A673 (cell line): Measurements from ENCODE around the gene METTL1. TPM values are rescaled to one million over a fixed set of nuclear protein-coding genes. Genes with fewer than 3 reads are reported as not detected.

ENCODE experiments used
- BruUV-seq: library from RNA; stranded (reverse); fragments of 400-500 nt; replicated peaks from 2 replicates; lab custom pipeline; 2021; lab: Mats Ljungman, UMichigan
- CTCF ChIA-PET: fragments of 300-600 bp; sonication (Branson Sonifier 250); formaldehyde crosslinking; loops from one replicate; lab custom pipeline; 2022; ENCODE audit warnings: antibody characterized with exemption; lab: Charles Lee
- POLR2A ChIA-PET: fragments of 300-600 bp; sonication (Branson Sonifier 250); formaldehyde crosslinking; loops from one replicate; lab custom pipeline; 2022; ENCODE audit warnings: antibody characterized with exemption; ENCODE audit not compliant: low non-redundant PET; lab: Charles Lee
- DNase-seq: peaks from one replicate; pipeline ENCODE4 v3.0.0-alpha.2; 2015; ENCODE audit warnings: low spot score
- H3K27ac ChIP-seq: fragments of 200-600 bp; sonication (generic); 2 replicates; pipeline ENCODE4 v1.5.1; 2016; ENCODE audit warnings: mixed run types, low read depth, mild to moderate bottlenecking, mixed read lengths, antibody characterized with exemption, low read length; ENCODE audit not compliant: poor library complexity, severe bottlenecking
- H3K27me3 ChIP-seq: fragments of 200-600 bp; sonication (generic); replicated peaks from 2 replicates; pipeline ENCODE4 v1.6.1; 2017; ENCODE audit warnings: mixed run types, low read depth, mild to moderate bottlenecking, mixed read lengths, antibody characterized with exemption, low read length; ENCODE audit not compliant: insufficient read depth, poor library complexity
- H3K36me3 ChIP-seq: fragments of 200-600 bp; sonication (generic); 2 replicates; pipeline ENCODE4 v1.6.1; 2016; ENCODE audit warnings: mixed run types, mild to moderate bottlenecking, mixed read lengths, antibody characterized with exemption, low read length; ENCODE audit not compliant: insufficient read depth, poor library complexity, severe bottlenecking
- H3K4me1 ChIP-seq: fragments of 200-600 bp; sonication (generic); 2 replicates; pipeline ENCODE4 v1.6.1; 2017; ENCODE audit warnings: mixed run types, mild to moderate bottlenecking, mixed read lengths, antibody characterized with exemption, low read length; ENCODE audit not compliant: insufficient read depth, poor library complexity, severe bottlenecking
- H3K4me3 ChIP-seq: fragments of 200-600 bp; sonication (generic); 2 replicates; pipeline ENCODE4 v1.5.1; 2016; ENCODE audit warnings: low read depth, mixed run types, mild to moderate bottlenecking, mixed read lengths, low read length; ENCODE audit not compliant: poor library complexity, severe bottlenecking
- H3K9me3 ChIP-seq: fragments of 200-600 bp; sonication (generic); 2 replicates; pipeline ENCODE4 v1.6.1; 2016; ENCODE audit warnings: mixed run types, low read depth, mild to moderate bottlenecking, mixed read lengths, antibody characterized with exemption, low read length; ENCODE audit not compliant: poor library complexity, severe bottlenecking
- CTCF ChIP-seq: fragments of 300-800, 200-600 bp; sonication (generic); conservative IDR thresholded peaks from 2 replicates; pipeline ENCODE4 v1.5.1; 2017; ENCODE audit warnings: low read depth, mild to moderate bottlenecking, antibody characterized with exemption, low read length, moderate library complexity, mixed read lengths
- EZH2 ChIP-seq: fragments of 200-600 bp; sonication (generic); IDR thresholded peaks from 2 replicates; pipeline ENCODE4 v1.6.1; 2017; ENCODE audit warnings: borderline replicate concordance, low read depth, mild to moderate bottlenecking, mixed read lengths, antibody characterized with exemption, low read length; ENCODE audit not compliant: poor library complexity, severe bottlenecking
- intact Hi-C: fragments of 100-400 bp; cut with micrococcal nuclease; formaldehyde crosslinking; loops from one replicate; pipeline ENCODE4 v1.10.0; 2022; ENCODE audit not compliant: unreplicated experiment
- total RNA-seq: library from RNA; stranded (reverse); gene quantifications from 2 replicates; pipeline ENCODE4 v1.2.3, GENCODE V29; 2021

METTL1 gene
- total RNA-seq, 1 experiment from 2014 or later, result 55.6 TPM

GRCh38 chr12:57746025-57746424 is 25.9 kb downstream of the METTL1 start:
- BruUV-seq, result no TSS peak
- Histone ChIP-seq H3K4me3 (peak overlapping the region; percentile 60), H3K36me3 (peaks cover 43% of the 10 kb centered on the region), H3K9me3 (no peaks in the 10 kb centered on the region), H3K27ac (peak overlapping the region; percentile 97), H3K27me3 (no peaks in the 10 kb centered on the region), H3K4me1 (peaks cover 12% of the 10 kb centered on the region)
- POLR2A ChIA-PET, result no interaction called here
- CTCF ChIA-PET, result no interaction called here
- TF ChIP-seq EZH2 (no peak), CTCF (no peak)
- intact Hi-C loops, result no loop called here
- DNase-seq, result no peak

- H3K4me3 ChIP-seq, result peak overlapping the region; percentile 60
- CTCF ChIA-PET, result interaction anchor here (1.4 kb wide), 1 partner anchor 19 kb away, joined by 15 read pairs; no protein-coding TSS in a partner anchor
- POLR2A ChIA-PET, result interaction anchor here (0.5 to 1.1 kb wide), 2 partner anchors 152 to 228 kb away, joined by 6 read pairs; no protein-coding TSS in a partner anchor
- BruUV-seq, result TSS peak; percentile 57
- H3K27me3 ChIP-seq, result no peaks in the 10 kb centered on the region
- DNase-seq, result no peak
- H3K27ac ChIP-seq, result peak overlapping the region; percentile 97
- TF ChIP-seq CTCF, result no peak
- TF ChIP-seq EZH2, result no peak
- peaks cover 37% of the 10 kb centered on the region for H3K36me3 ChIP-seq
- no peaks in the 10 kb centered on the region for H3K9me3 ChIP-seq
- intact Hi-C loops, result no loop called here
- H3K4me1 ChIP-seq, result peaks cover 7% of the 10 kb centered on the region
These were observed 26.4 kb downstream of the METTL1 start for GRCh38 chr12:57745485-57745881.

GRCh38 chr12:57744777-57745484 is 27.0 kb downstream of the METTL1 start, which contains the start of gene TSPAN31:
Gene TSPAN31 (plus strand): TSS chr12:57745039. CDS start chr12:57745155, 116 bp downstream.
- Histone ChIP-seq H3K4me3 (peak within 1 kb of the TSS; percentile 60), H3K27ac (peak within 1 kb of the TSS; percentile 97), H3K27me3 (no peaks in the 10 kb centered on the region), H3K4me1 (peaks cover 12% of the 10 kb centered on the region), H3K36me3 (peaks cover 33% of the 10 kb centered on the region), H3K9me3 (no peaks in the 10 kb centered on the region)
- POLR2A ChIA-PET, result interaction anchor here (0.5 to 1.1 kb wide), 5 partner anchors 14 to 227 kb away, joined by 6 to 9 read pairs (median 6); partner anchors contain the start of gene ARHGEF25
- intact Hi-C loops, result loop anchor here (5.0 kb wide), 1 partner anchor 283 kb away; no protein-coding TSS in a partner anchor
- peak; percentile 99 for DNase-seq
- BruUV-seq, result no TSS peak
- CTCF ChIA-PET, result interaction anchor here (1.4 kb wide), 1 partner anchor 19 kb away, joined by 15 read pairs; no protein-coding TSS in a partner anchor
- TF ChIP-seq EZH2, result no peak
- TF ChIP-seq CTCF, result no peak
